ENCODE measurements around the gene PDE10A. TPM values are rescaled to one million over a fixed set of nuclear protein-coding genes. Genes with fewer than 3 reads are reported as not detected.

The PDE10A gene
- total and polyA plus RNA-seq, 9 of the 15 experiments (the other 6 are each of a cell fraction or from before 2014, with no cell fraction given), result 0.04 TPM; not detected in 8

DNA sequence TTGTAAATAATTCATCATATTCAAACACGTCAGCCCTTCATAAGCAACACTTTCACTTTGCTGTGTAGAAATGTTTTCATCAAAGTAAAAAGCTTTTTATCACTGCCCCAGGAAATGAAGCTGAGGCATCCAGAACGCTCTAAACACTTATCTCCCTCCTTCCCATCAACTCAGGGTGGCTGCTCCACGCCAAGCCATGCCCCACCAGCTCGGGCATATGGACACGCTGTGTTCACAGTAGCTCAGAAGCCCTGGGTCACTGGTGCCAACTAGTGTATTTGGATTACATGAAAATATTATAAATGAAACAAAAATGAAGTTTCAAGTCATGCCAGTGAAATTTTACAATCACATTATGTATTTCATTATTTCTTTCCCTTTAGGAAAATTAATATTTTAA, 10.3 kb downstream of the PDE10A start (continued):
- TF ChIP-seq, protein P1, sequence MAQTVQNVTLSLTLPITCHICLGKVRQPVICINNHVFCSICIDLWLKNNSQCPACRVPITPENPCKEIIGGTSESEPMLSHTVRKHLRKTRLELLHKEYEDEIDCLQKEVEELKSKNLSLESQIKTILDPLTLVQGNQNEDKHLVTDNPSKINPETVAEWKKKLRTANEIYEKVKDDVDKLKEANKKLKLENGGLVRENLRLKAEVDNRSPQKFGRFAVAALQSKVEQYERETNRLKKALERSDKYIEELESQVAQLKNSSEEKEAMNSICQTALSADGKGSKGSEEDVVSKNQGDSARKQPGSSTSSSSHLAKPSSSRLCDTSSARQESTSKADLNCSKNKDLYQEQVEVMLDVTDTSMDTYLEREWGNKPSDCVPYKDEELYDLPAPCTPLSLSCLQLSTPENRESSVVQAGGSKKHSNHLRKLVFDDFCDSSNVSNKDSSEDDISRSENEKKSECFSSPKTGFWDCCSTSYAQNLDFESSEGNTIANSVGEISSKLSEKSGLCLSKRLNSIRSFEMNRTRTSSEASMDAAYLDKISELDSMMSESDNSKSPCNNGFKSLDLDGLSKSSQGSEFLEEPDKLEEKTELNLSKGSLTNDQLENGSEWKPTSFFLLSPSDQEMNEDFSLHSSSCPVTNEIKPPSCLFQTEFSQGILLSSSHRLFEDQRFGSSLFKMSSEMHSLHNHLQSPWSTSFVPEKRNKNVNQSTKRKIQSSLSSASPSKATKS (CRISPR knock-in tag; IDR thresholded peaks at IDR 0.05), result no peak
- TF ChIP-seq ZNF76 (CRISPR knock-in tag; IDR thresholded peaks at IDR 0.05; ENCODE audit: borderline replicate concordance) (no peak), CBX1 (IDR thresholded peaks at IDR 0.05; ENCODE audit: low read depth) (no peak), ZNF778 (CRISPR knock-in tag; IDR thresholded peaks at IDR 0.05) (no peak), ZC3H8 (IDR thresholded peaks at IDR 0.05) (no peak)
- TF ChIP-seq, protein P2, sequence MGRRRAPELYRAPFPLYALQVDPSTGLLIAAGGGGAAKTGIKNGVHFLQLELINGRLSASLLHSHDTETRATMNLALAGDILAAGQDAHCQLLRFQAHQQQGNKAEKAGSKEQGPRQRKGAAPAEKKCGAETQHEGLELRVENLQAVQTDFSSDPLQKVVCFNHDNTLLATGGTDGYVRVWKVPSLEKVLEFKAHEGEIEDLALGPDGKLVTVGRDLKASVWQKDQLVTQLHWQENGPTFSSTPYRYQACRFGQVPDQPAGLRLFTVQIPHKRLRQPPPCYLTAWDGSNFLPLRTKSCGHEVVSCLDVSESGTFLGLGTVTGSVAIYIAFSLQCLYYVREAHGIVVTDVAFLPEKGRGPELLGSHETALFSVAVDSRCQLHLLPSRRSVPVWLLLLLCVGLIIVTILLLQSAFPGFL (CRISPR knock-in tag; IDR thresholded peaks at IDR 0.05), result no peak
- TF ChIP-seq, protein P3, sequence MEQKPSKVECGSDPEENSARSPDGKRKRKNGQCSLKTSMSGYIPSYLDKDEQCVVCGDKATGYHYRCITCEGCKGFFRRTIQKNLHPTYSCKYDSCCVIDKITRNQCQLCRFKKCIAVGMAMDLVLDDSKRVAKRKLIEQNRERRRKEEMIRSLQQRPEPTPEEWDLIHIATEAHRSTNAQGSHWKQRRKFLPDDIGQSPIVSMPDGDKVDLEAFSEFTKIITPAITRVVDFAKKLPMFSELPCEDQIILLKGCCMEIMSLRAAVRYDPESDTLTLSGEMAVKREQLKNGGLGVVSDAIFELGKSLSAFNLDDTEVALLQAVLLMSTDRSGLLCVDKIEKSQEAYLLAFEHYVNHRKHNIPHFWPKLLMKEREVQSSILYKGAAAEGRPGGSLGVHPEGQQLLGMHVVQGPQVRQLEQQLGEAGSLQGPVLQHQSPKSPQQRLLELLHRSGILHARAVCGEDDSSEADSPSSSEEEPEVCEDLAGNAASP (IDR thresholded peaks at IDR 0.05), result no peak
